T-helper 1 cell treated with Interleukin-12 subunit alpha and Interleukin-12 subunit beta and Interleukin-4 antibody, amounts not matched to agents 30 ng/mL and 1 ng/mL, for 36 hours (primary cell): ENCODE results near the gene MFSD11. TPM values are rescaled to one million over a fixed set of nuclear protein-coding genes. Genes with fewer than 3 reads are reported as not detected.

Experiments
- intact Hi-C: fragments of 100-400 bp; cut with micrococcal nuclease; formaldehyde crosslinking; loops from one replicate; pipeline ENCODE4 v1.15.1; 2024
- total RNA-seq: library from RNA; stranded (reverse); gene quantifications from 2 replicates; pipeline ENCODE4 v1.2.3, GENCODE V29; 2022

MFSD11 gene
- total RNA-seq, 1 donor from 2014 or later = 25.1 TPM

DNA sequence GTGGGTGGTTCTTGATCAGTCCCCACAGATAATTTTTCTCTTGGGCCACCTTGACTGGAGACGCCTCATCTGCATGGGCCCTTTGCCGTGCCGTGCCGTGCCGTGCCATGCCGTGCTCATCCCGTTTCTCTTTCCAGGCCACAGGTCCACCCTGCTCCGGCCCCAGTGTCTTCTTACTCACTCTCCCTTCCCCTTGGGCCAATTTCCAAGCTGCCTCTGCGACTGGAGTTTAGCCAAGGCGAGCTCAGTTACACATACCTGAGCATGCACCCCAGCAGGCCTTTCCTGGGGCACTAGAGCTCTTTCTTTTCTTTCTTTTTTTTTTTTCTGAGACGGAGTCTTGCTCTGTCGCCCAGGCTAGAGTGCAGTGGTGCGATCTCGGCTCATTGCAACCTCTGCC, 89.8 kb downstream of the MFSD11 start:
- intact Hi-C loops = no loop called here

Other genes with a start within 250 kb of the MFSD11 start
- gene RHBDF2, start 236.7 kb upstream of the MFSD11 start, total RNA-seq = 94.0 and 97.1 TPM in 2 replicates
- gene CYGB, start 200.4 kb upstream of the MFSD11 start, total RNA-seq = 0.29 TPM in 2 replicates
- not detected in 2 replicates for gene PRCD, start 198.1 kb upstream of the MFSD11 start, total RNA-seq
- not detected in 2 replicates for gene ST6GALNAC2, start 152.3 kb upstream of the MFSD11 start, total RNA-seq
- gene ST6GALNAC1, start 94.4 kb upstream of the MFSD11 start, total RNA-seq = 1.1 and 3.2 TPM in 2 replicates
- 4.2 and 4.4 TPM in 2 replicates for gene MXRA7, start 27.2 kb upstream of the MFSD11 start, total RNA-seq
- 69.6 and 73.4 TPM in 2 replicates for gene JMJD6, start 11.5 kb upstream of the MFSD11 start, total RNA-seq
- gene METTL23, start 11.3 kb upstream of the MFSD11 start, total RNA-seq = 39.5 and 47.3 TPM in 2 replicates
- gene SRSF2, start 788 bp upstream of the MFSD11 start, total RNA-seq = 401 and 414 TPM in 2 replicates
- 4.4 and 4.8 TPM in 2 replicates for gene MGAT5B, start 130.3 kb downstream of the MFSD11 start, total RNA-seq